Measurements from ENCODE around the gene ZNF679.

DNA sequence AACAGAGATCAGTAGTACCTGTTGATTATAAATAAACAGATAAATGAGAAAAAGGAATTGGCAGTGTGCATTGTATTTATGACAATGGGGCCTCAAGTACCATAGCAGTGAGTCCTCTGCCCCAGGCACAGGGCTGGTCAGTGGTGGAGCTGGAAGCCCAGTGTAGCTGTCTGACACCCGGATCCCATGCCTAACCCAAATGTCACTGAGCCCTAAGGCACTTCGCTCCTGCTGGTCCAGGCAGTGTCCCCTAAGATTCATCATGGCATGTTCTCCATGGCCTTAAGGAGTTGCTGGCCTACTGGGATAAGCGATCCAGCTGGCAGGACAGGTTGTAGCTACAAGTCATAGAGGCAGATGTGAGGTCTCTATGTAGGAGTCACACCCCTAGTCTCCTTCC is 82.2 kb downstream of the ZNF679 start:
- TF ChIP-seq, protein P1, sequence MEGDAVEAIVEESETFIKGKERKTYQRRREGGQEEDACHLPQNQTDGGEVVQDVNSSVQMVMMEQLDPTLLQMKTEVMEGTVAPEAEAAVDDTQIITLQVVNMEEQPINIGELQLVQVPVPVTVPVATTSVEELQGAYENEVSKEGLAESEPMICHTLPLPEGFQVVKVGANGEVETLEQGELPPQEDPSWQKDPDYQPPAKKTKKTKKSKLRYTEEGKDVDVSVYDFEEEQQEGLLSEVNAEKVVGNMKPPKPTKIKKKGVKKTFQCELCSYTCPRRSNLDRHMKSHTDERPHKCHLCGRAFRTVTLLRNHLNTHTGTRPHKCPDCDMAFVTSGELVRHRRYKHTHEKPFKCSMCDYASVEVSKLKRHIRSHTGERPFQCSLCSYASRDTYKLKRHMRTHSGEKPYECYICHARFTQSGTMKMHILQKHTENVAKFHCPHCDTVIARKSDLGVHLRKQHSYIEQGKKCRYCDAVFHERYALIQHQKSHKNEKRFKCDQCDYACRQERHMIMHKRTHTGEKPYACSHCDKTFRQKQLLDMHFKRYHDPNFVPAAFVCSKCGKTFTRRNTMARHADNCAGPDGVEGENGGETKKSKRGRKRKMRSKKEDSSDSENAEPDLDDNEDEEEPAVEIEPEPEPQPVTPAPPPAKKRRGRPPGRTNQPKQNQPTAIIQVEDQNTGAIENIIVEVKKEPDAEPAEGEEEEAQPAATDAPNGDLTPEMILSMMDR (optimal IDR thresholded peaks at IDR 0.05 in 1 of 3, IDR thresholded peaks at IDR 0.05 in 1 of 3, conservative IDR thresholded peaks at IDR 0.05 in 1 of 3; ENCODE audit: extremely low read depth in 1 of 3, insufficient read depth in 2 of 3, low read length in 3 of 3), result no peak
- no peak for TF ChIP-seq EZH2 (IDR thresholded peaks at IDR 0.05; ENCODE audit: low read length)
